ENCODE measurements around the gene TNFRSF25. TPM values are rescaled to one million over a fixed set of nuclear protein-coding genes. Genes with fewer than 3 reads are reported as not detected.

The TNFRSF25 gene
- total and polyA plus RNA-seq, 2 donors from 2014 or later = 7.6 to 13.8 TPM

DNA sequence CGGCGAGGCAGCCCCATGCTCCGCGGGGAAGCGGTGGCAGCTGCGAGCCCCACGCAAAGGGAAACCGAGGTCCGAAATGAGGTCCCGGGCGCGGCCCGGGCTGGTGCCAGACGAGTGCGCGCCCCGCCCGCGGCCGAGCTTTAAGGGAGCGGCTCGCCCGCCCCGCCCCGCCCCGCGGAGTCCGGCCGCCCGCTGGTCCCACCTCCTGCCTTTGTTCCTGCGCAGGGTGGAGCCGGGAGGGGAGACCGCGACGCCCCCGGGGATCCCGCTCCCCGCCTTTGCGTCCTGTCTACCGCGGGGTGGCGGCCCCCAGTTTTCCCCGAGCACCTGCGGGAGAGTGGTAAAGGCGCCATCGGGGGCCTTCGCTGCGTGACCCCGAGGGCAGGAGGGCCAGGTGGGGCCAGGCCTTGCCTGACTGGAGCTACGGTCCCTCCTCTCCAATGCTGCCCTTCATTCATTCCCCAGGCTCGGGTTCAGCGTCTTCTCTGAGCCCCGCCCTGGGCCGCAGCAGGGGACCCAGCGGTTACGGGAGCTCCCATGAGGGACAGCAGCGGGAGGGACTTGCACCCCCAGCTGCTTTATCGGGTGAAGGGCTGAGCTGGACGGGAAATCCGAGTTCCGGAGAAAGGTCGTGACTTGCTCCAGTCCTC lies 46.0 kb downstream of the TNFRSF25 start, which contains the start of gene HES2:
HES2 (minus strand) TSS at position 116 of the 650 bp plus-strand sequence; CDS start at position 17, 99 bp downstream.
- Histone ChIP-seq H3K27me3 (ENCODE audit: control insufficient read depth, insufficient read depth, low read length) (peaks cover 22% of the 10 kb centered on the region), H3K9ac (ENCODE audit: low read length in 3 of 3) (no peak within 1 kb of the TSS), H3K27ac (ENCODE audit: low read depth in 2 of 2, low read length in 2 of 2) (no peak within 1 kb of the TSS), H3K4me3 (ENCODE audit: low read length in 3 of 3) (no peak within 1 kb of the TSS), H3K9me3 (ENCODE audit: control insufficient read depth in 2 of 3, insufficient read depth in 1 of 3, low read length in 3 of 3) (no peaks in the 10 kb centered on the region), H3K36me3 (ENCODE audit: control insufficient read depth in 2 of 3, insufficient read depth in 3 of 3, low read length in 3 of 3) (no peaks in the 10 kb centered on the region), H3K4me1 (ENCODE audit: control insufficient read depth in 2 of 3, insufficient read depth in 2 of 3, low read depth in 1 of 3, low read length in 3 of 3) (peaks cover 0 to 20% (median 10%) of the 10 kb centered on the region in 3 donors)
- FAIRE-seq (no peak), DNase-seq (peak in 2 of 5 donors; percentile 64 to 77)
- TF ChIP-seq, protein P1, sequence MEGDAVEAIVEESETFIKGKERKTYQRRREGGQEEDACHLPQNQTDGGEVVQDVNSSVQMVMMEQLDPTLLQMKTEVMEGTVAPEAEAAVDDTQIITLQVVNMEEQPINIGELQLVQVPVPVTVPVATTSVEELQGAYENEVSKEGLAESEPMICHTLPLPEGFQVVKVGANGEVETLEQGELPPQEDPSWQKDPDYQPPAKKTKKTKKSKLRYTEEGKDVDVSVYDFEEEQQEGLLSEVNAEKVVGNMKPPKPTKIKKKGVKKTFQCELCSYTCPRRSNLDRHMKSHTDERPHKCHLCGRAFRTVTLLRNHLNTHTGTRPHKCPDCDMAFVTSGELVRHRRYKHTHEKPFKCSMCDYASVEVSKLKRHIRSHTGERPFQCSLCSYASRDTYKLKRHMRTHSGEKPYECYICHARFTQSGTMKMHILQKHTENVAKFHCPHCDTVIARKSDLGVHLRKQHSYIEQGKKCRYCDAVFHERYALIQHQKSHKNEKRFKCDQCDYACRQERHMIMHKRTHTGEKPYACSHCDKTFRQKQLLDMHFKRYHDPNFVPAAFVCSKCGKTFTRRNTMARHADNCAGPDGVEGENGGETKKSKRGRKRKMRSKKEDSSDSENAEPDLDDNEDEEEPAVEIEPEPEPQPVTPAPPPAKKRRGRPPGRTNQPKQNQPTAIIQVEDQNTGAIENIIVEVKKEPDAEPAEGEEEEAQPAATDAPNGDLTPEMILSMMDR (IDR thresholded peaks at IDR 0.05; ENCODE audit: borderline replicate concordance, extremely low read depth, insufficient read depth) = no peak
- intact Hi-C loops (cut with DNase I) = no loop called here

DNA sequence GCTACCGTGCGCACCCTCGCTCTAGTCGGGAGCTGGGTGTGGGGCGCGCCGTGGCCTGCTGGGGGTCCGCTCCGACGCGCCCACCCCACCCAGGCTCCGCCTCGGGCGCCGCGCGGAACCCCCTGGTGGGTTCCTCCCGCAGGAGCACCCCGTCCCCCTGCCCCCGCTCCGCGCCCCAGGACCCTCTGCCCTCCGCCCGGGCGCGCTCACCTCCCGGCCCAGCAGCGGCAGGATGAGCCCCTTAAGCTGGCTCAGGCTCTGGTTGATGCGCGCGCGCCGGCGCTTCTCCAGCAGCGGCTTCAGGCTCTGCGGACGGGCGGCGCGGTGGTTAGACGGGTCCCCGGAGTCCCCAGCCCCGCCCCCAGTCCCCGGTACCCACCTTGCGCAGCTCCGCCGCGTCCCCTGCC lies 46.6 kb downstream of the TNFRSF25 start:
- intact Hi-C loops (cut with DNase I) = no loop called here
- H3K27ac ChIP-seq (ENCODE audit: low read depth in 2 of 2, low read length in 2 of 2) = no peak overlapping the region
- H3K4me1 ChIP-seq (ENCODE audit: control insufficient read depth in 2 of 3, insufficient read depth in 2 of 3, low read depth in 1 of 3, low read length in 3 of 3) = peaks cover 0 to 20% (median 10%) of the 10 kb centered on the region in 3 donors
- FAIRE-seq = no peak
- TF ChIP-seq, protein P1 (IDR thresholded peaks at IDR 0.05; ENCODE audit: borderline replicate concordance, extremely low read depth, insufficient read depth) = no peak
- H3K36me3 ChIP-seq (ENCODE audit: control insufficient read depth in 2 of 3, insufficient read depth in 3 of 3, low read length in 3 of 3) = no peaks in the 10 kb centered on the region
- peak in 1 of 5 donors; percentile 55 for DNase-seq
- no peak overlapping the region for H3K9ac ChIP-seq (ENCODE audit: low read length in 3 of 3)
- no peak overlapping the region for H3K4me3 ChIP-seq (ENCODE audit: low read length in 3 of 3)
- peaks cover 22% of the 10 kb centered on the region for H3K27me3 ChIP-seq (ENCODE audit: control insufficient read depth, insufficient read depth, low read length)
- no peaks in the 10 kb centered on the region for H3K9me3 ChIP-seq (ENCODE audit: control insufficient read depth in 2 of 3, insufficient read depth in 1 of 3, low read length in 3 of 3)

DNA sequence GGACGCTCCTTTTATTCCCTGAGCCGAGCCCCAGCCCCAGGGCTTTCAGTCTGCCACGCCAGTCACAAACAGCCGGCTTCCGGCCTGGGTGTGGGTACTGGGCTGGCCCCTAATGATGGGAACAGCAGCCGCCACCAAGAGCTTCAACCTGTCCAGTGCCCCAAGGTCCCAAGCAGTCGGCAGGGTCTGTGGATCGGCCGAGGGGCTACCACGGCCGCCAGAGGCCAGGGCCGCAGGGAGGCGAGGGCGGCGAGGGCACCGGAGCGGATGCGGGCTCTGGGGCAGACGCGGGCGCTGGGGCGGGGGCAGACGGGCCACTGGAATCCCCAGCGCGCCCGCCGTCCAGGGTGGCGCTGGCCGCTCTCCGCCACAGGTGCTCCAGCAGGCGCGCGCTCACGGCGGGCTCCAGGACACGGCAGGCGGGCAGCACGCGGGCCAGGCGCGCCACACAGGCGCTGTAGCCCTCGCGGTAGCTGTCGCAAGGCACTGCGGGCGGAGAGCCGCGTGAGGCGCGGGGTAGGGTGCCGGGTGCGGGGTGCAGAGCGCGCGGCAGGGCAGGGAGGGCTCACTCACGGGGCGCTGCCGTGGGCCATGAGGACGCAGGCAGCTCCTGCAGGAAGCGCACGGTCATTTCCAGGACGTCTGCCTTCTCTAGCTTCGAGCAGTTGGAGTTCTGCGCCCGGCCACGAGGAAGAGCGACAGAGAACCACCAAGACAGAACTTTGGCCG lies 47.1 kb downstream of the TNFRSF25 start:
- FAIRE-seq (no peak), DNase-seq (no peak)
- peaks cover 20% of the 10 kb centered on the region for H3K27me3 ChIP-seq (ENCODE audit: control insufficient read depth, insufficient read depth, low read length)
- no peak overlapping the region for H3K4me3 ChIP-seq (ENCODE audit: low read length in 3 of 3)
- H3K36me3 ChIP-seq (ENCODE audit: control insufficient read depth in 2 of 3, insufficient read depth in 3 of 3, low read length in 3 of 3) = no peaks in the 10 kb centered on the region
- H3K4me1 ChIP-seq (ENCODE audit: control insufficient read depth in 2 of 3, insufficient read depth in 2 of 3, low read depth in 1 of 3, low read length in 3 of 3) = peaks cover 0 to 16% (median 10%) of the 10 kb centered on the region in 3 donors
- intact Hi-C loops (cut with DNase I) = no loop called here
- no peaks in the 10 kb centered on the region for H3K9me3 ChIP-seq (ENCODE audit: control insufficient read depth in 2 of 3, insufficient read depth in 1 of 3, low read length in 3 of 3)
- H3K9ac ChIP-seq (ENCODE audit: low read length in 3 of 3) = no peak overlapping the region
- H3K27ac ChIP-seq (ENCODE audit: low read depth in 2 of 2, low read length in 2 of 2) = no peak overlapping the region
- TF ChIP-seq, protein P1 (IDR thresholded peaks at IDR 0.05; ENCODE audit: borderline replicate concordance, extremely low read depth, insufficient read depth) = no peak
